Heart left ventricle (tissue), 16 donors: ENCODE measurements around the gene KNCN. TPM values are rescaled to one million over a fixed set of nuclear protein-coding genes. Genes with fewer than 3 reads are reported as not detected.
A peak's percentile ranks its signal among the peaks of the same experiment; 100 is the strongest.

Source experiments
- ATAC-seq, 4 donors: fragments of 200-7000 bp; cut with Tn5 transposase; one replicate each; pipeline ENCODE4 v1.9.1; 2020 to 2022; ENCODE audit warnings: moderate library complexity in 4 of 4, mild to moderate bottlenecking in 3 of 4, moderate number of reproducible peaks in 1 of 4
- DNase-seq, 5 donors: peaks; one replicate each; pipeline ENCODE4 v3.0.0-alpha.2; 2020
- H3K27ac ChIP-seq, 12 donors: fragments of 200-600 bp; sonication (generic) in 4 of 12; one replicate each; pipeline versions ENCODE4 v1.5.0 to v1.8.0; 2016 to 2022; ENCODE audit warnings: mild to moderate bottlenecking in 2 of 12
- H3K27me3 ChIP-seq, 9 donors: fragments of 200-600 bp; sonication (generic) in 2 of 9; one replicate each; pipeline versions ENCODE4 v1.5.1 to v1.8.0; 2016 to 2022; ENCODE audit warnings: mild to moderate bottlenecking in 3 of 9
- H3K36me3 ChIP-seq, 9 donors: fragments of 200-600 bp; sonication (generic) in 2 of 9; one replicate each; pipeline versions ENCODE4 v1.5.0 to v1.8.0; 2018 to 2022; ENCODE audit warnings: mild to moderate bottlenecking in 2 of 9
- H3K4me1 ChIP-seq, 12 donors: fragments of 200-600 bp; sonication (generic) in 4 of 12; one replicate each; pipeline versions ENCODE4 v1.5.0 to v1.8.0; 2016 to 2022; ENCODE audit warnings: mild to moderate bottlenecking in 3 of 12
- H3K4me3 ChIP-seq, 12 donors: fragments of 200-600 bp; sonication (generic) in 4 of 12; one replicate each; pipeline versions ENCODE4 v1.5.0 to v1.8.0; 2017 to 2022; ENCODE audit warnings: mild to moderate bottlenecking in 9 of 12, moderate library complexity in 4 of 12
- H3K9me3 ChIP-seq, 12 donors: fragments of 200-600 bp; sonication (generic) in 4 of 12; one replicate each; pipeline versions ENCODE4 v1.5.0 to v1.8.0; 2016 to 2022; ENCODE audit warnings: mild to moderate bottlenecking in 1 of 12
- POLR2A ChIP-seq, 2 donors: fragments of 450-650 bp; IDR thresholded peaks; one replicate each; pipeline ENCODE4 v1.6.1; 2017; ENCODE audit warnings: antibody characterized with exemption in 2 of 2, mild to moderate bottlenecking in 2 of 2, moderate library complexity in 2 of 2
- WGBS, 4 donors: extraction: QIAGEN DNeasy Blood & Tissue Kit in 2 of 4; methylation state at CpG; one replicate each; pipeline versions ENCODE4 v1.1.5 to v1.1.7; 2013 to 2018; 5-methylcytosine and 5-hydroxymethylcytosine counted together
- intact Hi-C, 10 donors: fragments of 100-400 bp; cut with DNase I; formaldehyde crosslinking; loops; one replicate each; pipeline versions ENCODE4 v1.11.1 to v1.14.2; 2022
- polyA plus RNA-seq, 2 donors: library from polyadenylated mRNA; stranded (reverse); fragments of 200-250 nt; gene quantifications; one replicate each; pipeline ENCODE4 v1.2.3, GENCODE V29; 2013
- total RNA-seq, 9 donors: library from RNA; depleted of rRNA in 2 of 9; stranded (reverse); fragments of >200 nt in 2 of 9; fragmentation: NEBNext Ultra II Directional in 3 of 9; extraction: Animal tissue kit (Norgen Biotek cat#: 25700) in 3 of 9; gene quantifications; one replicate each; pipeline versions ENCODE4 v1.1.0 to v1.2.4, GENCODE V29; 2016 to 2023
- TF ChIP-seq, protein P1 (sequence below), 12 donors: fragments of 200-600 bp; sonication (generic) in 4 of 12; IDR thresholded peaks; one replicate each; pipeline versions ENCODE4 v1.5.0 to v1.8.0; 2018 to 2022; ENCODE audit warnings: antibody characterized with exemption in 12 of 12, mild to moderate bottlenecking in 5 of 12
- donor health status: ischemic (EF 13 %, LVEDD 7.1; RV severe dilation, severe dysfunction).
- donor health status: healthy with polysubstance abuse.
- donor health status: DM: no; HTN: yes; CAD: no.
- donor health status: DM: no; HTN: no; CAD: no.
- donor health status: ischemic (EF 25% LVEDD 6.9; RV normal size, moderate dysfunction).
- donor health status: ischemic (EF 25% LVEDD 5.7; RV mildly dilated, moderate dysfunction).
- donor health status: healthy.
- donor health status: DM: yes; HTN: yes; CAD: no.
- donor health status: ischemic (EF 35%, LVEDD 5.7; RV mildly dilated, moderate dysfunction).
- donor health status: nonischemic (EF 11% LVEDD 7.7; RV severe dilation, severe dysfunction).
- donor health status: DM: yes; HTN: yes; CAD: no.
- donor health status: PGD.
- donor health status: ischemic (EF 29% LVEDD 5.4; RV normal size, mild dysfunction).
- donor health status: nonischemic (EF 23%, LVEDD 6.1; RV moderate dilation, normal function).

KNCN gene
- total and polyA plus RNA-seq, 11 donors, result not detected

DNA sequence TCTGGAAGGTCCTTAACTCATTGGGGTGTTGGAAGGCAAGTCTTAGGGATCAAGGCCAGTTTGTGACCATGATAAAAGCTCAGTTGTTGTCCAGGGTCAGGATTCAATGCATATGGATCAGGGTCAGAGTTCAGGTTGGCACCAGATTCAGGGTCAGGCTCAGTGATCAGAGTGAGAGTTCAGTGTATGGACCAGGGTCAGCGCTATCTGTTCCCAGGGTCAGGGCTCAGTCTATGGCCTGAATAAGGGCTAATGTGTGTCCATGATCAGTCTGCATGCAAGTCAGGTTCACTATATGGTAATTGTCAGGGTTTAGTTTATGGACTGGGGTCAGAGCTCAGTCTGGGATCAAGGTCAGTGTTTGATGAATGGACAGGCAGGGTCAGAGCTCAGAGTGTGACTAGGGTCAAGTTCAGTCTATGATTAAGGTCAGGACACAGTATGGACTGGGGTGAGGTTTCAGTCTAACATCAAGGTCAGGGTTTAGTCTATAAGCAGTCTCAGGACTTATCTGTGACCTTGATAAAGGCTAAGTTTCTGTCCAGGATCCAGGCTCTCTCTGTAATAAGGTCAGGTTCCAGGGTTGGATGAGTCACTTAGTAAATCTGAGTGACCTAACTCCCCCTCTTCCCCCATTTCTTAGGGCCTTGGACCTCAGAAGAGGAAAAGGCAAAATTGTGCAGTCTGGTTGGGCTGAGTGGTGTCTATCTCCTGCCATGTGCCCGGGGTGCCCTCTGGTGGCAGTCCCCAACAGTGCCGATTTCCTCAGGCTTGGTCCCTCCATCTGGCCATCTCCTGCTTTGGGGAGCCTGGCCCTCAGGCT lies 23.8 kb downstream of the KNCN start:
- intact Hi-C loops, result loop anchor here (1.0 to 10.0 kb wide), 12 partner anchors 49 to 125 kb away; no protein-coding TSS in a partner anchor
- Histone ChIP-seq H3K4me1 (peaks cover 0 to 9% (median under 1%) of the 10 kb centered on the region in 12 donors), H3K27ac (no peak overlapping the region), H3K9me3 (no peaks in the 10 kb centered on the region), H3K36me3 (no peaks in the 10 kb centered on the region), H3K27me3 (peaks cover 0 to 68% (median 17%) of the 10 kb centered on the region in 9 donors), H3K4me3 (no peak overlapping the region)
- DNase-seq (peak; percentile 71 to 86 (median 76)), ATAC-seq (peak; percentile 68 to 88 (median 80))
- TF ChIP-seq, protein P1, sequence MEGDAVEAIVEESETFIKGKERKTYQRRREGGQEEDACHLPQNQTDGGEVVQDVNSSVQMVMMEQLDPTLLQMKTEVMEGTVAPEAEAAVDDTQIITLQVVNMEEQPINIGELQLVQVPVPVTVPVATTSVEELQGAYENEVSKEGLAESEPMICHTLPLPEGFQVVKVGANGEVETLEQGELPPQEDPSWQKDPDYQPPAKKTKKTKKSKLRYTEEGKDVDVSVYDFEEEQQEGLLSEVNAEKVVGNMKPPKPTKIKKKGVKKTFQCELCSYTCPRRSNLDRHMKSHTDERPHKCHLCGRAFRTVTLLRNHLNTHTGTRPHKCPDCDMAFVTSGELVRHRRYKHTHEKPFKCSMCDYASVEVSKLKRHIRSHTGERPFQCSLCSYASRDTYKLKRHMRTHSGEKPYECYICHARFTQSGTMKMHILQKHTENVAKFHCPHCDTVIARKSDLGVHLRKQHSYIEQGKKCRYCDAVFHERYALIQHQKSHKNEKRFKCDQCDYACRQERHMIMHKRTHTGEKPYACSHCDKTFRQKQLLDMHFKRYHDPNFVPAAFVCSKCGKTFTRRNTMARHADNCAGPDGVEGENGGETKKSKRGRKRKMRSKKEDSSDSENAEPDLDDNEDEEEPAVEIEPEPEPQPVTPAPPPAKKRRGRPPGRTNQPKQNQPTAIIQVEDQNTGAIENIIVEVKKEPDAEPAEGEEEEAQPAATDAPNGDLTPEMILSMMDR (IDR thresholded peaks at IDR 0.05), result peak; percentile 82 to 94 (median 90)
- no peak for TF ChIP-seq POLR2A (IDR thresholded peaks at IDR 0.05)
- WGBS, 4 donors, result 25 to 27% (median 26%) methylated on average over 3 of the region's 3 CpGs

DNA sequence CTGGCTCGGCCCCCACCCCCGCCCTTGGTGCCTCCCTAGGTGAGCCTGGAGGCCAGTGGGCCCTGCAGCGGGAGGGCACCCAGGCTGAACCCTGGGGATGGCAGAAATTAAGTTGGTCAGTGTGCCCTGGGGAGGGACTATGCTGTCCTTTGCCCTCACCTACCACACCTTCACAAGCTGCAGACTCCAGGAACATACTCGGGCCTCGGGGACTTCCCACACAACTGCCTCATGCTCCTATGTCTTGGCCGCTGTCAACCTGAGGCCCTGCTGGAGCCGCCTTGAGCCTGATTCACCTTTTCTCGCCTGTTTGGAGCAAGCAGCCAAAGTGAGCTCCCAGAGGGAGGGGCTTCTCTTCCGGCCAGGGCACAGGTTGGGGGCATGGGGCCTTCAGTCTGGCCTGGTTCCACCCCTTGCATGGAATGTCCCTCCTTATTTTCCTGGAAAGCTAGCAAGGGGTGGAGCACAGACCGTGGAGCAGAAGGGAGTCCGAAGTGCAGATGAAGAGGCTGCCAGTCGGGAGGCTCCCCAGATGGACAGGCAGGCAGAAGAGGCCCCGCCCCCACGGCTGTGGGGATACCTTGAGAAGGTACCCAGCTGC lies 24.7 kb downstream of the KNCN start:
- 47 to 56% (median 51%) methylated on average over 12 to 14 of the region's 14 CpGs for WGBS, 4 donors
- Histone ChIP-seq H3K27me3 (peaks cover 0 to 60% (median 17%) of the 10 kb centered on the region in 9 donors), H3K9me3 (no peaks in the 10 kb centered on the region), H3K4me1 (peaks cover 0 to 14% (median 1%) of the 10 kb centered on the region in 12 donors), H3K27ac (no peak overlapping the region), H3K4me3 (no peak overlapping the region), H3K36me3 (no peaks in the 10 kb centered on the region)
- intact Hi-C loops, result loop anchor here in 6 of 10 donors (1.0 to 10.0 kb wide), 7 partner anchors 48 to 124 kb away; no protein-coding TSS in a partner anchor
- no peak for TF ChIP-seq POLR2A (IDR thresholded peaks at IDR 0.05)
- TF ChIP-seq, protein P1 (IDR thresholded peaks at IDR 0.05), result no peak
- ATAC-seq (no peak), DNase-seq (peak in 1 of 5 donors; percentile 14)

DNA sequence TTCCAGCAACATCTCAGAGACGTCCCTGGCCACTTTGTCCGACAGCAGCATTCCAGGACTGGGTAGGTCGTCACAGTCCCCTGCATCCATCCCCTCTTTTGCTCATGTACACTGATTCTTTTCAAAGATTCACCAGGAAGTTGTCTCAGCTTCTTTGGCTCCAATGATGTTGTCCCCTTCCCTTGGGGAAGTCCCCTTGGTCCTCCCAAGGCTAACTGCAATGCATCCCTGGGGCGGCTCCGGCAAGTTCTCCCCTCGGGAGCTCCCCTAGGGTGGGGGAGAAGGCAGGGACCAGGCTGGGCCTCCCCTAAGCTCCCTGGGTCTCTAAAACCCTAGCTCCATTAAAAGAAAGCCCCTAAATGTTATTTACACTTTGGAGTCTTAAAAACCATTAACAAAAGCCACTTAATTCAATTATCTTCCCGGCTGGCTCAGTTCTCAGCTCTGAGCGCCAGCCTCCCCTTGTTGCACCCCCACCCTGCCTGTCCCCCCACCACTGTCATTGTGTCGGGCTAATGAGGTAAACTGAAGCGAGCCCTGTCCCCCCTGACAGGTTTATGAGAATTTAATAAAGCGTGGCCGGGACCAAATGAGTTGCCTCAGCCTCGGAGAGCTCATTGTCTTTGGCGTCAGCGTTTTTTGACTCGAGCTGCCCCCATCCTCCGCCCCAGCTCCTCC lies 25.3 kb downstream of the KNCN start:
- TF ChIP-seq, protein P1 (IDR thresholded peaks at IDR 0.05), result no peak
- no peak for TF ChIP-seq POLR2A (IDR thresholded peaks at IDR 0.05)
- no peak overlapping the region for H3K27ac ChIP-seq
- 41 to 61% (median 46%) methylated on average over 16 to 17 of the region's 17 CpGs for WGBS, 4 donors
- H3K4me1 ChIP-seq, result peaks cover 0 to 16% (median 1%) of the 10 kb centered on the region in 12 donors
- ATAC-seq, result no peak
- H3K27me3 ChIP-seq, result peaks cover 0 to 57% (median 17%) of the 10 kb centered on the region in 9 donors
- no peaks in the 10 kb centered on the region for H3K36me3 ChIP-seq
- peak in 1 of 5 donors; percentile 40 for DNase-seq
- H3K9me3 ChIP-seq, result no peaks in the 10 kb centered on the region
- intact Hi-C loops, result loop anchor here in 6 of 10 donors (2.0 to 10.0 kb wide), 6 partner anchors 47 to 123 kb away; no protein-coding TSS in a partner anchor
- no peak overlapping the region for H3K4me3 ChIP-seq
